ENCODE results near the gene GABRA5. TPM values are rescaled to one million over a fixed set of nuclear protein-coding genes. Genes with fewer than 3 reads are reported as not detected.

GABRA5 gene
- total and polyA plus RNA-seq, 2 of the 13 experiments (the other 11 are each of a cell fraction or from before 2014, with no cell fraction given), result not detected

DNA sequence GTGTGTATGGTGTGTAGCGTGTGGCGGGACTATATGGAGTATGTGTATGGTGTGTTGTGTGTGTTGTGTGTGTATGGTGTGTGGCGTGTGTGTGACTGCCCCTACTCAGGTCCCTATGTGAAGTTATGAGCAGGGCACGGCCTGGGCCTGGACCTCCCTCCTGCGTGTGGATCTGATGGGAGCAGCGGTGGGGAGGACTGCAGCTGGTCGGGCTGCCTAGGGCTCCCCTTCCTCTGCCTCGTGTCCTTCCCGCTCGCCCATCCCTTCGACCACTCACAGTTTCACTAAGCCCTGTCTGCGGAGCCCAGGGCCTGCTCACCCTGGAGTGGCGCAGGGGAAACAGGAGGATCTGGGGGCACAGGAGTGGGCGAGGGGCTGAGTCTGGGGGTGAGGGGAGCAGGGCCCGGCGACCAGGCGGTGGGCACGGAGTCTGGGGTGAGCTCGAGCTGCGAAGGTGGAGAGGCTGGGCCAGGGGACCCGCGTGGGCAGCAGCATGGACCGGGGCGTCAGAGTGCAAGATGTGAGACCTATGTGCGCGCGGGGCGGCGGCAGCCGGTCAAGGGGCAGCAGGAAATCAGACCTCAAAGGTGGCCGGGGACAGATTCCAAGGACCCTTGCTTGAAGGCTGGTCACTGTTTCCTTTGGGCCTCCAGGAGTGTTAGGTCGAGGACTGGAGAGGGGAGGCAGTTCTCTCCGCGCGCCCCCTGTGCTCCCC lies 26.6 kb downstream of the GABRA5 start:
- H3K4me2 ChIP-seq (ENCODE audit: low read depth, low read length), result no peak overlapping the region
- intact Hi-C loops (cut with micrococcal nuclease; ENCODE audit: unreplicated experiment) (no loop called here), in situ Hi-C loops (cut with HindIII; ENCODE audit: extremely low pct_ligation_motif_present, low pct_unique_long_range_greater_than_20kb) (loop anchor here (5.0 kb wide), 2 partner anchors 124 to 464 kb away; no protein-coding TSS in a partner anchor)
- H3K9me3 ChIP-seq (ENCODE audit: low read length), result no peaks in the 10 kb centered on the region
- TF ChIP-seq PHB2 (IDR thresholded peaks at IDR 0.05; ENCODE audit: partially characterized antibody) (no peak), ZNF101 (CRISPR knock-in tag; IDR thresholded peaks at IDR 0.05; ENCODE audit: borderline replicate concordance, low read depth) (no peak), CBX2 (IDR thresholded peaks at IDR 0.05; ENCODE audit: low read depth, low read length) (no peak), CBX2 (CRISPR knock-in tag; IDR thresholded peaks at IDR 0.05; ENCODE audit: low read depth) (no peak), ZFP36L1 (CRISPR knock-in tag; IDR thresholded peaks at IDR 0.05) (no peak), SALL2 (CRISPR knock-in tag; IDR thresholded peaks at IDR 0.05) (no peak), MYC (CRISPR knock-in tag; IDR thresholded peaks at IDR 0.05; ENCODE audit: borderline replicate concordance) (no peak), HNRNPL (IDR thresholded peaks at IDR 0.05; ENCODE audit: low read depth, low read length) (no peak), ZNF335 (CRISPR knock-in tag; IDR thresholded peaks at IDR 0.05) (no peak), ZNF382 (CRISPR knock-in tag; IDR thresholded peaks at IDR 0.05; ENCODE audit: borderline replicate concordance) (no peak), TAF1 (CRISPR knock-in tag; IDR thresholded peaks at IDR 0.05) (no peak), RBFOX2 (IDR thresholded peaks at IDR 0.05; ENCODE audit: low read depth, low read length) (no peak), ZNF547 (CRISPR knock-in tag; IDR thresholded peaks at IDR 0.05) (no peak)
- TF ChIP-seq, protein P1, sequence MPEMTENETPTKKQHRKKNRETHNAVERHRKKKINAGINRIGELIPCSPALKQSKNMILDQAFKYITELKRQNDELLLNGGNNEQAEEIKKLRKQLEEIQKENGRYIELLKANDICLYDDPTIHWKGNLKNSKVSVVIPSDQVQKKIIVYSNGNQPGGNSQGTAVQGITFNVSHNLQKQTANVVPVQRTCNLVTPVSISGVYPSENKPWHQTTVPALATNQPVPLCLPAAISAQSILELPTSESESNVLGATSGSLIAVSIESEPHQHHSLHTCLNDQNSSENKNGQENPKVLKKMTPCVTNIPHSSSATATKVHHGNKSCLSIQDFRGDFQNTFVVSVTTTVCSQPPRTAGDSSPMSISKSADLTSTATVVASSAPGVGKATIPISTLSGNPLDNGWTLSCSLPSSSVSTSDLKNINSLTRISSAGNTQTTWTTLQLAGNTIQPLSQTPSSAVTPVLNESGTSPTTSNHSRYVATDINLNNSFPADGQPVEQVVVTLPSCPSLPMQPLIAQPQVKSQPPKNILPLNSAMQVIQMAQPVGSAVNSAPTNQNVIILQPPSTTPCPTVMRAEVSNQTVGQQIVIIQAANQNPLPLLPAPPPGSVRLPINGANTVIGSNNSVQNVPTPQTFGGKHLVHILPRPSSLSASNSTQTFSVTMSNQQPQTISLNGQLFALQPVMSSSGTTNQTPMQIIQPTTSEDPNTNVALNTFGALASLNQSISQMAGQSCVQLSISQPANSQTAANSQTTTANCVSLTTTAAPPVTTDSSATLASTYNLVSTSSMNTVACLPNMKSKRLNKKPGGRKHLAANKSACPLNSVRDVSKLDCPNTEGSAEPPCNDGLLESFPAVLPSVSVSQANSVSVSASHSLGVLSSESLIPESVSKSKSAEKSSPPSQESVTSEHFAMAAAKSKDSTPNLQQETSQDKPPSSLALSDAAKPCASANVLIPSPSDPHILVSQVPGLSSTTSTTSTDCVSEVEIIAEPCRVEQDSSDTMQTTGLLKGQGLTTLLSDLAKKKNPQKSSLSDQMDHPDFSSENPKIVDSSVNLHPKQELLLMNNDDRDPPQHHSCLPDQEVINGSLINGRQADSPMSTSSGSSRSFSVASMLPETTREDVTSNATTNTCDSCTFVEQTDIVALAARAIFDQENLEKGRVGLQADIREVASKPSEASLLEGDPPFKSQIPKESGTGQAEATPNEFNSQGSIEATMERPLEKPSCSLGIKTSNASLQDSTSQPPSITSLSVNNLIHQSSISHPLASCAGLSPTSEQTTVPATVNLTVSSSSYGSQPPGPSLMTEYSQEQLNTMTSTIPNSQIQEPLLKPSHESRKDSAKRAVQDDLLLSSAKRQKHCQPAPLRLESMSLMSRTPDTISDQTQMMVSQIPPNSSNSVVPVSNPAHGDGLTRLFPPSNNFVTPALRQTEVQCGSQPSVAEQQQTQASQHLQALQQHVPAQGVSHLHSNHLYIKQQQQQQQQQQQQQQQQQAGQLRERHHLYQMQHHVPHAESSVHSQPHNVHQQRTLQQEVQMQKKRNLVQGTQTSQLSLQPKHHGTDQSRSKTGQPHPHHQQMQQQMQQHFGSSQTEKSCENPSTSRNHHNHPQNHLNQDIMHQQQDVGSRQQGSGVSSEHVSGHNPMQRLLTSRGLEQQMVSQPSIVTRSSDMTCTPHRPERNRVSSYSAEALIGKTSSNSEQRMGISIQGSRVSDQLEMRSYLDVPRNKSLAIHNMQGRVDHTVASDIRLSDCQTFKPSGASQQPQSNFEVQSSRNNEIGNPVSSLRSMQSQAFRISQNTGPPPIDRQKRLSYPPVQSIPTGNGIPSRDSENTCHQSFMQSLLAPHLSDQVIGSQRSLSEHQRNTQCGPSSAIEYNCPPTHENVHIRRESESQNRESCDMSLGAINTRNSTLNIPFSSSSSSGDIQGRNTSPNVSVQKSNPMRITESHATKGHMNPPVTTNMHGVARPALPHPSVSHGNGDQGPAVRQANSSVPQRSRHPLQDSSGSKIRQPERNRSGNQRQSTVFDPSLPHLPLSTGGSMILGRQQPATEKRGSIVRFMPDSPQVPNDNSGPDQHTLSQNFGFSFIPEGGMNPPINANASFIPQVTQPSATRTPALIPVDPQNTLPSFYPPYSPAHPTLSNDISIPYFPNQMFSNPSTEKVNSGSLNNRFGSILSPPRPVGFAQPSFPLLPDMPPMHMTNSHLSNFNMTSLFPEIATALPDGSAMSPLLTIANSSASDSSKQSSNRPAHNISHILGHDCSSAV (CRISPR knock-in tag; IDR thresholded peaks at IDR 0.05; ENCODE audit: borderline replicate concordance), result no peak
- FAIRE-seq (no peak), DNase-seq (ENCODE audit: low spot score) (no peak), ATAC-seq (no peak)
- H3K79me2 ChIP-seq (ENCODE audit: insufficient read depth, low read length), result no peaks in the 10 kb centered on the region
- POLR2A ChIA-PET, result no interaction called here
- no peak overlapping the region for H2AFZ ChIP-seq (ENCODE audit: low read length)
- WGBS (ENCODE audit: low lambda C conversion rate), result 76% methylated on average over 28 of the region's 35 CpGs
- H3K9ac ChIP-seq (ENCODE audit: insufficient read depth, low read depth, low read length), result no peak overlapping the region
- peaks cover 8% of the 10 kb centered on the region for H3K4me1 ChIP-seq (ENCODE audit: insufficient read depth, low read length)
- no TSS peak for BruUV-seq (replicated peaks)
- H4K20me1 ChIP-seq (ENCODE audit: insufficient read depth, low read length), result no peaks in the 10 kb centered on the region
- H3K27ac ChIP-seq (ENCODE audit: extremely low read length, insufficient read depth, low read length), result no peak overlapping the region
- CTCF ChIA-PET (ENCODE audit: low intra/inter-chr PET ratio, low total read pairs), result no interaction called here
- H3K27me3 ChIP-seq (ENCODE audit: control insufficient read depth in 1 of 2, insufficient read depth in 2 of 2, low read length in 2 of 2), result 0 out of 5 replicates have a peak, but pooled peaks cover 0 to 1% of the 10 kb centered on the region in 2 experiments
- no peaks in the 10 kb centered on the region for H3K36me3 ChIP-seq (replicated peaks in 1 of 2; ENCODE audit: control insufficient read depth in 1 of 2, insufficient read depth in 2 of 2, low read length in 2 of 2)
- no peak overlapping the region for H3K4me3 ChIP-seq (replicated peaks in 1 of 3; ENCODE audit: insufficient read depth in 1 of 3, low read depth in 2 of 3, low read length in 3 of 3)

All from HepG2 (cell line).